Measurements from ENCODE around the gene NKAPL. TPM values are rescaled to one million over a fixed set of nuclear protein-coding genes. Genes with fewer than 3 reads are reported as not detected.

The NKAPL gene
- total RNA-seq, 1 donor from 2014 or later = 0.79 TPM

DNA sequence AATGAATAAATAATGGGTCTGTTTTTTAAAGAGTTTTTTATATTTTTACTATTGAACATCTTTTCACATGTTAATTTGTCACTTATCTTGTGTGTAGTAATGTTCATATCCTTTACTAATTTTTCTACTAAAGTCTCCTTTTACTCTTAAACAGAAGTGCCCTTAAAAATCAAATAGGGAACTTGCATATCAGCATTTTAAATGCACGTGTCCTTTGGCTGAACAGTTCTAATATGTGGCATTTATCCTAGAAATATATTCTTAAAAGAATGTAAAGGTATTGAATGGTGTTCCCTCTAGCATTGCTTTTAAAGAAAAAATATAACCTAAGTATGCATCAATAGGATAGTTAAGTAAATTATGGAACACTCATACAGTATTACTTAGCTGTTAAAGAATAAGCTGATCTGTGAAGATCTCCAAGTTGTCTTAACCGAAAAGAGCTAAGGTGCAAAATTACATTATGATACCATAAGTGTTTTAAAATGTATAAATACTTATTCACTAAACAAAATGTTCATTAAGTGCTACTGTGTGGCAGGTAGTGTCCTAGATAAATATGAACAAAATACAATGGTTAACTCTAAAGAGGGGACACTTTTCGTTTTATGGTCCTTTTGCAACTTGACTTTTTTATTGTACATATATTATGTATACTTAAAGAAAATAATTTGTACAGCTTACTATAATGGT, 21.6 kb downstream of the NKAPL start:
- peaks cover 1% of the 10 kb centered on the region for H3K36me3 ChIP-seq (ENCODE audit: control insufficient read depth, insufficient read depth, low read length)
- FAIRE-seq (no peak), DNase-seq (ENCODE audit: low read depth) (no peak)
- TF ChIP-seq, protein P1, sequence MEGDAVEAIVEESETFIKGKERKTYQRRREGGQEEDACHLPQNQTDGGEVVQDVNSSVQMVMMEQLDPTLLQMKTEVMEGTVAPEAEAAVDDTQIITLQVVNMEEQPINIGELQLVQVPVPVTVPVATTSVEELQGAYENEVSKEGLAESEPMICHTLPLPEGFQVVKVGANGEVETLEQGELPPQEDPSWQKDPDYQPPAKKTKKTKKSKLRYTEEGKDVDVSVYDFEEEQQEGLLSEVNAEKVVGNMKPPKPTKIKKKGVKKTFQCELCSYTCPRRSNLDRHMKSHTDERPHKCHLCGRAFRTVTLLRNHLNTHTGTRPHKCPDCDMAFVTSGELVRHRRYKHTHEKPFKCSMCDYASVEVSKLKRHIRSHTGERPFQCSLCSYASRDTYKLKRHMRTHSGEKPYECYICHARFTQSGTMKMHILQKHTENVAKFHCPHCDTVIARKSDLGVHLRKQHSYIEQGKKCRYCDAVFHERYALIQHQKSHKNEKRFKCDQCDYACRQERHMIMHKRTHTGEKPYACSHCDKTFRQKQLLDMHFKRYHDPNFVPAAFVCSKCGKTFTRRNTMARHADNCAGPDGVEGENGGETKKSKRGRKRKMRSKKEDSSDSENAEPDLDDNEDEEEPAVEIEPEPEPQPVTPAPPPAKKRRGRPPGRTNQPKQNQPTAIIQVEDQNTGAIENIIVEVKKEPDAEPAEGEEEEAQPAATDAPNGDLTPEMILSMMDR (IDR thresholded peaks at IDR 0.05; ENCODE audit: insufficient read depth, low read length, severe bottlenecking) = no peak
- no peaks in the 10 kb centered on the region for H3K27me3 ChIP-seq (ENCODE audit: control insufficient read depth, insufficient read depth, low read length)
- H3K4me3 ChIP-seq (ENCODE audit: low read depth, low read length) = peak overlapping the region; percentile 52

DNA sequence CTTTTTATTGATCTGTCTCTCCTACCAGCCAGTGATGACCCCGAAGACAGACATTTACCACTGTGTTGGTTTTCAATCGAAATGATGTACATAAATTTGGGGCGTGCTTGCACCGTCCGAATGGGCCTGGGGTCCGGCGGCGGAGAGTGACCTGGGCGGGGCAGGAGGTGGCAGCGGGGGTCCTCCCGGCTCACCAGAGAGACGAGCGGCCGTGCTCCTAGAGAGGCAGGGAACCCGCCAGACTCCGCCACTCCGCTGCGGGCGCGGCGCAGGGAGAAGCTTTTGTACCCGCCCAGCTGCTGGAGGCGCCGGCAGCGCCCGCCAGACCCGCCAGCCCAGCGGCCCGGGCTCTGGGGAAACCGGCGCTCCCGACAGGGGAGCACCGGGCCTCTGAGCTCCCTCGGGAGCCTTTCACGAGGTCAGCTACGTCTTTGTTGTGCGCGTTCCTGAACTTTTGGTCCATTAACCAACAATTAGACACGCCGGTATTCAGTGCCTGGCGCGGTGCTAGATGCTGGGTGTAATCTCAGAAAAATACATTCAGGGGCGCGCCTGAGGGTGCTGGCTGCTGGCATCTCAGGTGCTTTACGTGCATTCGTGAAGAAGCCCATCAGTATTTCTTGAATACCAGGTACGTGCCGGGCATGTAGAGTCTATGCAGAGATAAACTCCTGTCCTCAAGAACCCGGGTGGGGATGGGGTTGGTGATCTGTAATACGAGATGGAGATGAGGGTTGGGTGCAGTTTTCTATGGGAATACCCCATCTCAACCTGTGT, 22.4 kb downstream of the NKAPL start, which contains the start of gene PGBD1:
TSS of gene PGBD1 (plus strand) at position 285 of the 777 bp plus-strand sequence. CDS start 2,242 bp downstream, outside the sequence.
- DNase-seq (ENCODE audit: low read depth) = peak; percentile 41
- FAIRE-seq = no peak
- H3K36me3 ChIP-seq (ENCODE audit: control insufficient read depth, insufficient read depth, low read length) = peaks cover 1% of the 10 kb centered on the region
- no peaks in the 10 kb centered on the region for H3K27me3 ChIP-seq (ENCODE audit: control insufficient read depth, insufficient read depth, low read length)
- H3K4me3 ChIP-seq (ENCODE audit: low read depth, low read length) = peak within 1 kb of the TSS; percentile 52
- TF ChIP-seq, protein P1 (IDR thresholded peaks at IDR 0.05; ENCODE audit: insufficient read depth, low read length, severe bottlenecking) = no peak

DNA sequence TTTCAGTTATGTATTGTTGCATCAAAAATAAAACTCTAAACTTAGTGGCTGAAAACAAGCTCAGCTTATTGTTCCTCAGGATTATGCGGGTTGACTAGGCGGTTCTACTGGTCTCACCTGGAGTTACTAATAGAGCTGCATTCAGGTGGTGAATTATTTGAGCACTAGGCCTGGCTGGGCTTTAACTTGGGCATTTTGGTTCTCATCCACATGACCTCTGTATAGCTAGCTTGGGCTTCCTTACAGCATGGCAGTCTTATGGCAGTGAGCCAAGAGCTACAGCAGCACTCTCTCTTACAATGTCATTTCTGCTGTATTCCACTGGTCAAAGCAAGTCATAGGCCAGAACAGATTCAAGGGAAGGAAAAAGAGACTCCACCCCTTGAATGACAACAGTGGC, 23.8 kb downstream of the NKAPL start:
- TF ChIP-seq, protein P1 (IDR thresholded peaks at IDR 0.05; ENCODE audit: insufficient read depth, low read length, severe bottlenecking) = no peak
- FAIRE-seq = no peak
- H3K27me3 ChIP-seq (ENCODE audit: control insufficient read depth, insufficient read depth, low read length) = no peaks in the 10 kb centered on the region
- H3K36me3 ChIP-seq (ENCODE audit: control insufficient read depth, insufficient read depth, low read length) = no peaks in the 10 kb centered on the region
- DNase-seq (ENCODE audit: low read depth) = no peak
- no peak overlapping the region for H3K4me3 ChIP-seq (ENCODE audit: low read depth, low read length)

DNA sequence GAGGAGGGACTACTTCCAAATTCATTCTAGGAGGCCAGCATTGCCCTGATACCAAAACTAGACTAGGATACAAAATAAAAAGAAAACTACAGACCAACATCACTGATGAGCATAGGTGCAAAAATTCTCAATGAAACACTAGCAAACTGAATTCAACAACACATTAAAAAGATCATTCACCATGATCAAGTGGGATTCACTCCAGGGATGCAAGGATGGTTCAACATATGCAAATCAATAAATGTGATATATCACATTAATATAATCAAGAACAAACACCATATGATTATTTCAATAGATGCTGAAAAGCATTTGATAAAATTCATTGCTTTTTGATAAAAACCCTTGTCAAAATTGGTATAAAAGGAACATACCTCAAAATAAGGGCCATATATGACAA, 32.5 kb downstream of the NKAPL start:
- FAIRE-seq (no peak), DNase-seq (ENCODE audit: low read depth) (no peak)
- no peak overlapping the region for H3K4me3 ChIP-seq (ENCODE audit: low read depth, low read length)
- no peaks in the 10 kb centered on the region for H3K36me3 ChIP-seq (ENCODE audit: control insufficient read depth, insufficient read depth, low read length)
- TF ChIP-seq, protein P1 (IDR thresholded peaks at IDR 0.05; ENCODE audit: insufficient read depth, low read length, severe bottlenecking) = no peak
- H3K27me3 ChIP-seq (ENCODE audit: control insufficient read depth, insufficient read depth, low read length) = no peaks in the 10 kb centered on the region

DNA sequence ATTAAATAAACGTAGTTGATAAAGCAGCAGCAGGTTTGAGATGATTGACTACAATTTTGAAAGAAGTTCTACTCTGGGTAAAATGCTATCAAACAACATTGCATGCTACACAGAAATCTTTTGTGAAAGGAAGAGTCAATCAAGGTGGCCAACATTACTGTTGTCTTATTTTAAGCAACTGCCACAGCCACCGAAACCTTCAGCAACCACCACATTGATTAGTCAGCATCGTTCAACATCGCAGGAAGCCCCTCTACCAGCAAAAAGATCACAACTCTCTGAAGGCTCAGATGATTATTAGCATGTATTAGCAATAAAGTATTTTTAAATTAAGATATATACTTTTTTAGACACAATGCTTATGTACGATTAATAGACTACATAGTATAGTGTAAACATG, 36.2 kb downstream of the NKAPL start:
- TF ChIP-seq, protein P1 (IDR thresholded peaks at IDR 0.05; ENCODE audit: insufficient read depth, low read length, severe bottlenecking) = no peak
- Histone ChIP-seq H3K27me3 (ENCODE audit: control insufficient read depth, insufficient read depth, low read length) (no peaks in the 10 kb centered on the region), H3K36me3 (ENCODE audit: control insufficient read depth, insufficient read depth, low read length) (no peaks in the 10 kb centered on the region), H3K4me3 (ENCODE audit: low read depth, low read length) (no peak overlapping the region)
- FAIRE-seq (no peak), DNase-seq (ENCODE audit: low read depth) (no peak)
